Stimulated activated CD4-positive, alpha-beta T cell treated with anti-CD3 and anti-CD28 coated beads, TNF-alpha, amount 100 ng/mL, for 1 hour (primary cell): Measurements from ENCODE around the gene ZDHHC9.

Experiments
- DNase-seq, 3 donors: peaks; one replicate each; pipeline ENCODE4 v3.0.0-alpha.2; 2020; ENCODE audit warnings: low read depth in 3 of 3, low spot score in 1 of 3

ZDHHC9 gene

DNA sequence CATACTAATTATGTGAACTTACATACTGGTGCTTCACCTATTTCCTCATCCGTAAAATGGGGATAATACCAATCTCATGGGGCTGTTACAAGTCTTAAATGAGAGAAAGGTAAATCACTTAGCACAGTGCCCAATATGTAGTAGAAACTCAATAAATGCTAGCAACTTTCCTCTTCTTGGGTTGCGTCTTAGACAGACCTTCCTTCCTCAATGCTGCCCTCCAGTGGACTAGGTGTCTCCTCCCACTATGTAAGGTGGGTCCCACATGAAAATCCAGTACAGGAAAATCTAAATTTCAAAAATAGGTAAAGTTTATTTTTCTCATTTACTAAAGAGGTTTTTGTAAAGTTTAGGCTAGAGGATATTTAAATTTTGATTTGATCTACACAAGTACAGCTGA is 20.6 kb downstream of the ZDHHC9 start:
- DNase-seq, result peak in 1 of 3 donors; percentile 26

DNA sequence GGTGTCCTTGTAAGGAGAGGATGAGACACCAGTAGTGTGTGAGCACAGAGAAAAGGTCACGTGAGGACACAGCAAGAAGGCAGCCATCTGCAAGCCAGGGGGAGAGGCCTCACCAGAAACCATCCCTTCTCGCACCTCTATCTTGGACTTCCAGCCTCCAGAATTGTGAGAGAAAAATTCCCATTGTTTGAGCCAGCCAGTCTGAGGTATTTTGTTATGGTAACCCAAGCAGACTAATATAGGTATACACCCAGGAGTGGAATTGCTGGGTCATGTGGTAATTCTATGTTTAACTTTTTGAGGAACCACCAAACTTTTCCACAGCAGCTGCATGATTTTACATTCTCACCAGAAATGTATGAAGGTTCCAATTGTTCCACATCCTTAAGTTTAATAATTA is 25.6 kb downstream of the ZDHHC9 start:
- DNase-seq, result no peak

DNA sequence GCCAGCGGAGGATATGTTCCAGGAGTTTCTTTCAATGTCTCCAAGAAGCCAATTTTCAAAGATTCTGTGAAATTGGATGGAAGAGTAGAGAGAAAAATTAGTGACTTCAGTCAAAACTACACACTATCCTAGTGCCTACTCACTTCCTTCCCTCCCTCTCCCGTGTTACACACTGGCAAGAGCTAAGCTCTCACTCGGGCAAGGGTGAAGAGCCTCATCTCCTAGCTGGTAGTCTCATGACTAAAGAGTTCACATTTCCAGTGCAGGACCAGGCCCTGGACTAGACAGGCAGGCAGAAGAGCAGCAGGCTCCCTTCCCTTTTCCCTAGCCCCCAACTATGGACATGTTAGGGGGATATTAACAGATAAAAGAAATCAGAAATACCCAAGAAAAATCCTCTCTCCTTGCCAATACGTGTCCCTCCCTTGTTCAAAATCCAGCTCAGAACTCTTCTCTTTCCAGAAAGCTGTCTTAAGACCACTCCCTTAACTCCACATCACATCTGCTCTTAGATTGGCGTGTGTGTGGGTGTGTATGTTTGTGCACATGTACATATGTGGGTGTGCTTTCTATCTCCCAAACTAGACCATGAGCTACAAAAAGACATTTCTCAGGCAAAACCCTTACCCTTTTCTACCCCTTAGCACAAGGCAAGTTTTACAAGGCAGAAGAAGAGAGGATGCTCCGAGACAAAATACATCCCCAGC is 29.9 kb downstream of the ZDHHC9 start:
- DNase-seq, result no peak

DNA sequence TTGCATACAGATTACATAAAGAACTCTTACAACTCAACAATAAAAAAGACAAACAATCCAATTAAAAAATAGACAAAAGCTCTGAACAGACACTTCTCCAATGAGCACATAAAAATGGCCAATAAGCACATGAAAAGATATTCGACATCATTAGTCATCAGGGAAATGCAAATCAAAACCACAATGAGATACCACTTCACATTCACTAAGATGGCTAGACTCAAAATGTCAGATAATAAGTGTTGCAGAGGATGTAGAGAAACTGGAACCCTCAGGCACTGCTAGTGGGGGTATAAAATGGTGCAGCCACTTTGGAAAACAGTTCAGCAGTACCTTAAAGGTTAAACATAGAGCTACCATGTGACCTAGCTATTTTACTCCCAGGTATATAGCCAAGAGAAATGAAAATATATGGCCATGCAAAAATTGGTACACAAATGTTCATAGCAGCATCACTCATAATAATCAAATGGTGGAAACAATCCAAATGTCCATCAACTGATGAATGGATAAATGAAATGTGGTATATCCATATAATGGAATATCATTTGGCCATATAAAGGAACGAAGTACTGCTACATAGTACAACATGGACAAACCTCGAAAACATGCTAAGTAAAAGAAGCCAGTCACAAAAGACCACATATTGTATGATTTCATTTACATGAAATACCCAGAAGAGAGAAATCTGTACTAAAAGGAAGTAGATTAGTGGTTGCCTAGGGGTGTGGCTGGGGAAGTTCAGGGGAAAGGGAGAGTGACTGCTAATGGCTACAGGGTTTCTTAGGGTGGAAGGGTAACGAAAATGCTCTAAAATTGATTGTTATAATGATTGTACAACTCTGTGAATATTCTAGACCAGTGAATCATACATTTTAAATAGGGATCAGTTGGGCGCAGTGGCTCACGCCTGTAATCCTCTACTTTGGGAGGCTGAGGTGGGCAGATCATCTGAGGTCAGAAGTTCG is 34.6 kb downstream of the ZDHHC9 start:
- no peak for DNase-seq

DNA sequence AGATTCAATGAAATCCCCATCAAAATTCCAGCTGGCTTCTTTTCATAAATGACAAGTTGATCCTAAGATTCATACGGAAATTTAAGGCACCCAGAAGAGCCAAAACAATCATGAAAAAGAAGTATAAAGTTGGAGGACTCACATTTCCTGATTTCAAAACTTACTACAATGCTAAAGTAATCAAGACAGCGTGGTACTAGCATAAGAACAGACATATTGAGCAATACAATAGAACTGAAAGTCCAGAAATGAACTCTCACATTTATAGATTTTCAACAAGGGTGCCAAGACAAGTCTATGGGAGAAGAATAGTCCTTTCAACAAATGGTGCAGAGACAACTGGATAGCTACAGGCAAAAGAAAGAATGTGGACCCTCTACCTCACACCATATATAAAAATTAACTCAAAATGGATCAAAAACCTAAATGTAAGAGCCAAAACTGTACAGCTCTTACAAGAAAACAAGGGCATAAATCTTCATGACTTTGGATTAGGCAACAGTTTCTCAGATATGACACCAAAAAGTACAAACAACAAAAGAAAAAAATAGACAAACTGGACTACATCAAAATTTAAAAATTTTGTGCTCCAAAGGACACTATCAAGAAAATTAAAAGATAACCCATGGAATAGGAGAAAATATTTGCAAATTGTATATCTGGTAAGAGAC is 35.4 kb downstream of the ZDHHC9 start:
- DNase-seq, result no peak

DNA sequence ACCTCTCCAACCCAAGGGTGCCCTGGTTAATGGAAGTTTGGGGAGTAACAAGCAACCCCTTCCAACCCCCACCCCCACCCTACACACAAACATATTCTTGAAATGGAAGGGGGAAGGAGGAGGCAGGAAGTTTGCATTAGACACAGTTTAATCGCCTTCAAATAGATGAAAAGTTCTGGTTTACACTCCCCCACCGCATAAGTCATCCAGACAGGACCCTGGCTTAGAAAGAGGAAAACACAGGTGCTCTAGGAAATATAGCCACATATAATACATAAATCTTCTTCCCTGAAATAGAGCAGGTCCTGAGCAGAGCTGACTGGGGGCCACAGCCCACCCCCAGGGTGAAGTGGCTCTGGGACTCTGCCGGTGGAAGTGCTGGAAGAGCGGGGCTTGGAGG is 38.9 kb downstream of the ZDHHC9 start:
- DNase-seq, result no peak

DNA sequence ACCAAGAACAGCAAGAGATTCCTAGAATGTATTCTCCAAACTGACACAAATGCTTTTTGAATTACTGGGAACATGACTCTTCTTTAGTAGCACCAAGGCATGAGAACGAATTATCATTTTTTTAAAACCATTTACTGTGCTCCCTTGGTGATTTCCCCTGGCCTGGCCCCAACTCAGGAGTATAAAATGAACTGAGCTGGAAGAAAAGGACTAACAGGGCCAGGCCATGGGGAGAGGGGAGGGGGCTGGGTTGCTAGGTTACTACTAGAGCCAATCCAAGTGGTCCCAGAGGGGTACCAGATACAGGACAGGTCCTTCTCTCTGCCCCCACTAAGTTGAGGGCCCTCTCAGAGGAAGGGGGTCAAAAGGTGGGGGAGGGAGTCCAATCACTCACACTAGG is 40.8 kb downstream of the ZDHHC9 start:
- no peak for DNase-seq

DNA sequence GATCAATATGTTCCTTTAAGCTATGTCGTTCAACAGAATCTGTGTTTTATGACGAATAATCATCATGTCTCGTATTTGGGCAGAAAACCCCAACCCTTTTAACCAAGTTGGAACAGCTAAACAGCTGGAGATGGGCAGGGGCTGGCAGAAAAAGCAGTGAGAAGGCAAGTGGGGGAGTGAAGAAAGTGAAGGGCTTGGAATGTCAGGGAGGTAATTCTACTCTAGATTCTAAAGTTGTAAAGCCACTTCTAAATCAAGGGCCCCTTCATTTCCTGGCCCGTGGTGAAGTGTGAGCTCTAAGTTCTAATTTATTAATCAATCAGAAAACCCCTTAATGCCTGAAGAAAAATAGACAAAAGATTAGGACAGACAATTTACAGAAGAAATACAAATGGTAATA is 43.5 kb downstream of the ZDHHC9 start:
- DNase-seq, result no peak

DNA sequence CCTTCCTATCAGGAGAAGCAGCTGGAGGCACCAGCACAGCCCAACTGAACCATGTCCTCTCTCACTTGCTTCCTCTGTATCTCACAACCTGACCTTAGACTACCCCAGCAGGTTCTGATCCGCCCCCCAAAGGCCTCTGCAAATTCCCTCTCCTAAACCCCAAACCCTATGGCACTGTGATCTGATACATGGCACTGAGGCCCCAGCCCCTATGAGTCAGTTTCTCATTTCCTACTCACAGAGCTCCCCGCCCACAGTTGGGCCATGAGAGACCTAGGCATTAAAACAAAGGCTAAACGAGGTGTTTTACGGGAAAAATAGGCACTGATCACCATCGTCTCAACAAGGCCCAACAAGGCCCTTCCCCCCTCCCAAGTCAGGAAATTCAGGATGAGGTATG is 44.8 kb downstream of the ZDHHC9 start:
- DNase-seq, result no peak

DNA sequence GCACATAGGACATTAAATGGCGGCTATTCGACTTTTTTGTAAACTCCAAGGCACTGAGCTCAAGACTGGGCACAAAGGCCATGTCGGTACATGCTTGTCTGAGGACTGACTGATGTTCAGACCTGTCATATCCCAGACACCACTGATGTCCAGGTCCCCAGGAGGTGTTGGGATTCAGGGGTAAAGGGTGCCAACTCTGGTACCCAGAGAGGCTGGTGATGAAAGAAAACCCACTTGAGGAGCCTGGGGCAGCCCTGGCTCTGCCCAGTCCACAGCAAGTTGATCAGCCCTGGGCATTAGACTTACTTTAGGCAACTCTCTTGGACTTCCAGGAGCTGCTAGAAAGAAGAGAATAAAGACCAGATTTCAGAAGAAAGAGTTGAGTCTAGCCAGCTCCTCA is 45.2 kb downstream of the ZDHHC9 start:
- no peak for DNase-seq

DNA sequence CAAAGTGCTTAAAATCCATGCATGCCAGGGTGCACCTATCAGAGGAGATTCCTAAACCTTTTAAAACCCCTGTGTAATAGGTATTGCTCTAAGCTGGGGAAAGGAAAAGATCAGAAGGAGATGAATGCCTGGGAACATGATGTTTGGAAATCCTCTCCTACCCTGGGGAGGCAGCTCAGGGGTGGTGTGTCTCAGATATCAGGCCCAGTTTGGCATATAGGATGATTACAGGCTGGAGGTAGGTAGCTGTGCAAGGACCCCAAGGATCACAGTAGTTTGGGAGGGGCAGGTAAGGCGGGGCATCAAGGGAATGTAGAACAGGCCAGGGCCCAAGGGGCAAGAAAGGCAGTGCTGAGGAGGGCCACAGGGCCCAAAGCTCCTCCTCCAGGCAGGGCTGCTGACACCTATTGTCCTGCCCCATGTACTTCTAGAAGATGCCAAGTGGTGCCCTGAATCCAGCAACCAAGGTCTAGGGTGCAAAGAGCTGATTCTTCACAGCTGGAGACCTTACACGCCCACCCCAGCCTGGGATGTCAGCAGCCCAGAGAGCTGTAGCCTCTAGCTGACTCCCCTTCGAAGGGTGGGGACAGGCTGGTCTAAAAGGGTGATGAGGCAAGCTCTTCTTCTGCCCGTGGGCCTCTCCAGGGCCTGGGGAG is 46.3 kb downstream of the ZDHHC9 start:
- DNase-seq, result no peak

DNA sequence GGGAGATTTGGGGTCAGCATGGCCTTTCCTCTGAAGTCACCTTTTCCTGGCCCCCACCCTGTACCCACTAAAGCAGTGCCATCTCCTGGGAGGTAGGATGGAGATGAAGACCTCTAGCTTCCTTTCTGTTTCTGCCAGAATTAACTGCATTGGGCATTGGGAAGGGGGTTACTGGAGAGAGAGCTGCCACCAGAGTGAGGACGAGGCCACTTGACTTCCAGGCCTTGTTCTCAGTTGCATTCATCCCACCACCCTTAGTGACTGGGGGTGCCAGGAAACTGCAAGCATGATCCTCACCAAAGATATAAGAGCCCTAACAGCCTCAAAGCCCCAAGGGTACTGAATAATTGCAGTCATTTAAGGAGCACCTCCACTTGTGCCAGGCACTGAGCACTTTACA is 48.1 kb downstream of the ZDHHC9 start:
- DNase-seq, result no peak

DNA sequence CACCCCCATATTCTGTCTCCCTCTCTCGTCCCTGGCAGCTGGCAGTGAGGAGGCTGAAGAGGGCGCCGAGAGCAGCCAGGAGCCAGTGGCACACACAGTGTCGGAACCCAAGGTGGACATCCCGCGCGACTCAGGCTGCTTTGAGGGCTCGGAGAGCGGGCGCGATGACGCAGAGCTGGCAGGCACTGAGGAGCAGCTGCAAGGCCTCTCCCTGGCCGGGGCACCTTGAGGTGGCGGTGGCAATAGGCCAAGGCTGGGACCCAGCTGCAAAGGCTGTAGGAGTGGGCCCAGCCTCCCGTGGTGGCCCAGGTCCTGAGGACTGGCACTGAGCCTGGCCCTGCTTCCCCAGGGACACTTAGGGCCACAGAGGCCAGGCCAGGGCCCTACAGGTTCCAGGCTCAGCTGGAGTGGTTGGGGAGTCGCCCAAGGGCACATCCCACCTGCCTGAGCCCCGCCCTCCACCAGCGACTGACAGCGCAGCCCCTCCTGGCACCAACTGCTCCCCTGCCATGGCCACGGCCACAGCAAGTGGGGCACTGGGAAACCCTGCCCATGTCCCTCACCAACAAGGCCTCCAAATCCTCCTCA is 50.0 kb downstream of the ZDHHC9 start:
- no peak for DNase-seq

DNA sequence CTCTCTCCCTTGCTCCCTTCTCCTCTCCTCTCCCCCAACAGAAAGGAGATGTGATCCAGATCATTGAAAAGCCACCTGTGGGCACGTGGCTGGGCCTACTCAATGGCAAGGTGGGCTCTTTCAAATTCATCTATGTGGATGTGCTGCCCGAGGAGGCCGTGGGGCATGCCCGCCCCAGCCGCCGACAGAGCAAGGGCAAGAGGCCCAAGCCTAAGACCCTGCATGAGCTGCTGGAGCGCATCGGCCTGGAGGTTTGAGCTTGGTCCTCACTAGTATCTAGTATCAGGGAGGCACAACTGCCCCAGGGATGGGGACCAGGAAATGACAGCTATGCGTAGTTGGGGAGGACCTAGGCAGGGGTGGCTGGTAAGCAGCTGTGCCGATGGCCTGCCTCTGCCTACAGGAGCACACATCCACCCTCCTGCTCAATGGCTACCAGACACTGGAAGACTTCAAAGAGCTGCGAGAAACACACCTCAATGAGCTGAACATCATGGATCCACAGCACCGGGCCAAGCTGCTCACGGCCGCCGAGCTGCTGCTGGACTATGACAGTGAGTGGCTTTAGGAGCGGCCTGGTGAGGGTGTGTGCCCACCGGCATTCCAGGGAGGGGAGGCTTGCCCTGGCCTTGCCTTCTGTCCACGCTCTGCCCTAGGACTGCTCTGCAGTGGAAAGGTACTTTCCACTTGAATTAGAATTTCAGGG is 50.9 kb downstream of the ZDHHC9 start:
- DNase-seq, result no peak

DNA sequence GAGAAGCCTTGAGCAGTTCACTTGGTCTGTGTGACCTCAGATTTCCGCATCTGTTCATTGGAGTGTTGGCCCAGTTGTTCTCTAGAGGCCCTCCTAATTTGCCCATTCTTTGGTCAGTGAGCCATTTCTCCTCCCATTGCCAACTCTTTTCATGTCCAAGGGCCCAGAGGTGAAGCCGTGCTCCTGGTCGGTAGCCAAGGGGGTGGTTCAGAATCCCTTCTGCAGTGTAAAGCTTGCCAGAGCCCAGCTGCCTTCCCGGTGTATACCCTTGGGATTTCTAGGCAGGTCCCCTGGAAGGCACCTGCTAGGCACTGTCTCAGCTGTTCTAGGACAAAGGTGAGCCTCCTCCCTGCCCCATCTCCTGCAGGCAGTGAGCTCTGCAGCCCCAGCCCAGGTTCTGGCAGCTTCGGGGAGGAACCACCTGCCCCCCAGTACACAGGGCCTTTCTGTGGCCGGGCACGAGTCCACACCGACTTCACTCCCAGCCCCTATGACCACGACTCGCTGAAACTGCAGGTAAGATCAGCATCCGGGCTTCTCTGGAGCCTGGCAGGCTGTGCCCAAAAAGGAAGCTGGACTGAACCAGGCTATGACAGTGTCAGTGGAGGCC is 51.6 kb downstream of the ZDHHC9 start:
- DNase-seq, result no peak

DNA sequence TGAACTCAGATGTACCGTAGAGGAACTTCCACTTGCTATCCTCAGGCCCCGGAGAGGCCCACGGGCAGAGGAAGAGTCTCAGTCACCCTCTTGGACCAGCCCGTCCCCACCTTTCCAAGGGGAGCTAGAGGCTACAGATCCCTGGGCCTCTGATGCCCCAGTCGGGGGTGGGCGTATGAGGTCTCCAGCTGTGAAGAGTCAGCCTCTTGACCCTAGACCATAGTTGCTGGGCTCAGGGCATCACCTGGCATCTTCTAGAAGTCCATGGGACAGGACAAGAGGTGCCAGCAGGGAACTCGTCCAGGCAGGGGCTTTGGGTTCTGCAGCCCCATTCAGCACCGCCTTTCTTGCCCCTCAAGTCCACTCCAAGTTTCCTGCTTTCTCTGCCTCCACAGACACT is 52.4 kb downstream of the ZDHHC9 start:
- no peak for DNase-seq

DNA sequence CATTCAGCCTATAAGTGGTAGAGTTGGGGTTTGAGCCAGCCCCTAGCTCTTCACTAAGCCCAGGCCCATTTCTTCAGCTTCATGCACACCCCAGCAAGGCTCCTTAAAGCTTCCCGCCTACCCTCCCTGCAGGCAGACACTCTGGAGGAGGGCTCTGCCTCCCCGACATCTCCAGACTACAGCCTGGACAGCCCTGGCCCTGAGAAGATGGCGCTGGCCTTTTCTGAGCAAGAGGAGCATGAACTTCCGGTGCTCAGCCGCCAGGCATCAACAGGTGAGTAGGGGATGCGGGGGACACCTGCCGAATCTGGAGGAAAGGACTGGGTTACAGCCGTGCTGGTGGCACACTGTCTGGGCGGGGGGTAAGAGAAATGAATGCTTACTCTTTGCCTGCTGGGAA is 52.9 kb downstream of the ZDHHC9 start:
- DNase-seq, result no peak

DNA sequence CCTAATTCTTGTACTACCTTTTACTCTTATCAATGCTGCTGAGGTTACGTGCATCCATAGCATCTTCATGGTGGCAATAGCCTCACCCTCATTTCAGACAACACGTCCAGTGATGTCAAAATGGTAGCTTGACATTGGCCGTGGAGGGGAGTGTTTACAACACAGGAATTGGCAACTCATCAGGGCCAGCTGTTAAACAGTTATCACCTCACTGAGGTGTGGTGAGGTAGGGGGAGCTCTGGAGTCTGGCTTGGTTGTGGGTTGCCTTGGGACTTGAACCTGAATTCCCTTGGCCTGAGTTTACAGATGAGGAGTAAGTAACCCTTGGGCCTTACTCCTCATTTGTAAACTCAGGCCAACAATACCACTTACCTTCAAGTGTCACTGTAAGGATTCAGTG is 53.5 kb downstream of the ZDHHC9 start:
- DNase-seq, result no peak

DNA sequence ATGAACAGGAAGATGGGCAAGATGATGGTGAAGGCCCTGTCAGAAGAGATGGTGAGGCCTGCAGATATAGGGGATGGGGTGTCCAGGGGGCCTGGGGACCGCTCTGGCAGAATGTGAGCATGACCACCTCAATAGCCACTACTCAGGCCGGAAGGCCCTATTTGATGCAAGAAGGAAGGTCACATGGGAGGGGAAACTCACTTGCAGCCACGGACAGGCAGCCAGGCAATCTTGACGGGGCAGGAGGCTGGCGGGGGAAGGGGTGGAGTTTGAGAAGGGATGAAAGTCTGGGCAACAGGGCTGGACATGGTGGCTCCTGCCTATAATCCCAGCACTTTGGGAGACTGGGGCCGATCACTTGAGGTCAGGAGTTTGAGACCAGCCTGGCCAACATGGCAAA is 55.2 kb downstream of the ZDHHC9 start:
- DNase-seq, result no peak
